SK-N-SH (cell line): ENCODE measurements around the gene SLC22A17. TPM values are rescaled to one million over a fixed set of nuclear protein-coding genes. Genes with fewer than 3 reads are reported as not detected.
"Not testable (repeated sequence)": the region's sequence is repeated elsewhere in the genome, so short reads cannot be mapped to it uniquely, and the experiment has no call there.

Source experiments
- CTCF ChIA-PET: fragments of 300-600, 350-600 bp; formaldehyde crosslinking; extraction: SDS; loops from one replicate; lab custom pipeline; 2021; lab: Yijun Ruan, JAX
- POLR2A ChIA-PET: fragments of 350-600 bp; sonication (Branson Sonifier 250); formaldehyde crosslinking; extraction: SDS; loops from one replicate; lab custom pipeline; 2020; ENCODE audit warnings: antibody characterized with exemption, inconsistent platforms; lab: Yijun Ruan, JAX
- DNase-seq: peaks from one replicate; pipeline ENCODE4 v3.0.0; 2012
- H2AFZ ChIP-seq: fragments of 200-600 bp; sonication (generic); 2 replicates; pipeline ENCODE4 v1.8.1; 2016; ENCODE audit warnings: antibody characterized with exemption, mild to moderate bottlenecking, low read depth
- H3F3A ChIP-seq: fragments of 200-600 bp; sonication (generic); replicated peaks from 2 replicates; pipeline ENCODE3; 2016; ENCODE audit warnings: antibody characterized with exemption, mild to moderate bottlenecking; ENCODE audit not compliant: insufficient read depth
- H3K27ac ChIP-seq, 2 experiments: fragments of 200-500 bp in 1 of 2; fragments of 200-600 bp in 1 of 2; sonication (Bioruptor generic) in 1 of 2; sonication (generic), shearing (Covaris generic) in 1 of 2; 2 replicates each; pipeline versions ENCODE4 v1.5.1 to v1.6.1; 2014 to 2016; ENCODE audit warnings: low read depth in 2 of 2, inconsistent platforms in 1 of 2, low read length in 1 of 2, mild to moderate bottlenecking in 1 of 2, mixed read lengths in 1 of 2
- H3K27me3 ChIP-seq: fragments of 200-600 bp; sonication (generic), shearing (Covaris generic); 2 replicates; pipeline ENCODE4 v1.6.1; 2016; ENCODE audit warnings: mixed run types; ENCODE audit not compliant: insufficient read depth
- H3K36me3 ChIP-seq, 2 experiments: fragments of 200-500 bp in 1 of 2; fragments of 200-600 bp in 1 of 2; sonication (Bioruptor generic) in 1 of 2; sonication (generic) in 1 of 2; replicated peaks in 1 of 2; 2 replicates each; pipeline versions ENCODE3 to v1.5.1; 2014 to 2016; ENCODE audit warnings: low read length in 1 of 2, mild to moderate bottlenecking in 1 of 2; ENCODE audit not compliant: insufficient read depth in 2 of 2, control insufficient read depth in 1 of 2
- H3K4me1 ChIP-seq, 2 experiments: fragments of 200-500 bp in 1 of 2; fragments of 200-600 bp in 1 of 2; sonication (Bioruptor generic) in 1 of 2; sonication (generic), shearing (Covaris generic) in 1 of 2; 2 replicates each; pipeline versions ENCODE4 v1.5.1 to v1.6.1; 2014 to 2016; ENCODE audit warnings: low read depth in 1 of 2, low read length in 1 of 2, mixed run types in 1 of 2; ENCODE audit not compliant: insufficient read depth in 2 of 2, control insufficient read depth in 1 of 2
- H3K4me2 ChIP-seq: fragments of 200-600 bp; sonication (generic), shearing (Covaris generic); 2 replicates; pipeline ENCODE4 v1.6.1; 2017; ENCODE audit warnings: mixed run types
- H3K4me3 ChIP-seq, 2 experiments: fragments of 200-500 bp in 1 of 2; fragments of 200-600 bp in 1 of 2; sonication (Bioruptor generic) in 1 of 2; sonication (generic), shearing (Covaris generic) in 1 of 2; 2 replicates each; pipeline versions ENCODE4 v1.5.1 to v1.8.1; 2014 to 2016; ENCODE audit warnings: low read depth in 2 of 2, inconsistent platforms in 1 of 2, low read length in 1 of 2, mild to moderate bottlenecking in 1 of 2, mixed read lengths in 1 of 2, moderate library complexity in 1 of 2
- H3K79me2 ChIP-seq: fragments of 200-600 bp; sonication (generic); 2 replicates; pipeline ENCODE4 v1.8.1; 2017; ENCODE audit warnings: mild to moderate bottlenecking; ENCODE audit not compliant: insufficient read depth
- H3K9ac ChIP-seq: fragments of 200-600 bp; sonication (generic); 2 replicates; pipeline ENCODE4 v1.6.1; 2017; ENCODE audit warnings: mixed run types
- H3K9me2 ChIP-seq: fragments of 200-600 bp; sonication (generic); 2 replicates; pipeline ENCODE4 v1.6.1; 2017; ENCODE audit warnings: mixed run types
- H3K9me3 ChIP-seq: fragments of 200-600 bp; sonication (generic); 2 replicates; pipeline ENCODE4 v1.6.1; 2017; ENCODE audit warnings: mixed run types, mild to moderate bottlenecking, moderate library complexity
- H4K20me1 ChIP-seq: fragments of 200-600 bp; sonication (generic); 2 replicates; pipeline ENCODE4 v1.6.1; 2017; ENCODE audit warnings: mild to moderate bottlenecking, mixed run types; ENCODE audit not compliant: insufficient read depth
- CHD2 ChIP-seq: fragments of 150-350 bp; IDR thresholded peaks from 2 replicates; pipeline ENCODE4 v1.6.1; 2018; ENCODE audit warnings: low read length; ENCODE audit not compliant: partially characterized antibody
- CTCF ChIP-seq: fragments of 200-600 bp; sonication (generic); IDR thresholded peaks from 2 replicates; pipeline ENCODE4 v1.6.1; 2017; ENCODE audit warnings: antibody characterized with exemption, mild to moderate bottlenecking, moderate library complexity
- ELF1 ChIP-seq: IDR thresholded peaks from 2 replicates; pipeline ENCODE4 v1.4.0; 2012
- EZH2phosphoT487 ChIP-seq: fragments of 200-600 bp; sonication (generic); IDR thresholded peaks from 2 replicates; pipeline ENCODE4 v1.6.1; 2017; ENCODE audit warnings: low read depth, mixed run types, mild to moderate bottlenecking, antibody characterized with exemption, moderate library complexity, borderline replicate concordance
- FOSL2 ChIP-seq: IDR thresholded peaks from 2 replicates; pipeline ENCODE4 v1.4.0; 2012; ENCODE audit warnings: low read depth, mild to moderate bottlenecking, moderate library complexity, borderline replicate concordance
- GABPA ChIP-seq: IDR thresholded peaks from 2 replicates; pipeline ENCODE4 v1.4.0; 2012; ENCODE audit warnings: low read depth, mild to moderate bottlenecking
- POLR2AphosphoS5 ChIP-seq: IDR thresholded peaks from 2 replicates; pipeline ENCODE4 v1.6.1; 2012; ENCODE audit warnings: low read depth, low read length
- RAD21 ChIP-seq: IDR thresholded peaks from 2 replicates; pipeline ENCODE4 v1.6.1; 2012; ENCODE audit warnings: mild to moderate bottlenecking, low read length
- SMC3 ChIP-seq: IDR thresholded peaks from 2 replicates; pipeline ENCODE4 v1.6.1; 2012; ENCODE audit warnings: low read depth, low read length, improper control_type of control experiment
- ZBTB33 ChIP-seq: IDR thresholded peaks from 2 replicates; pipeline ENCODE4 v1.4.0; 2012; ENCODE audit warnings: low read depth, borderline replicate concordance
- WGBS: methylation state at CpG from one replicate; pipeline ENCODE4 v1.1.6; 2017; ENCODE audit warnings: low lambda C conversion rate; 5-methylcytosine and 5-hydroxymethylcytosine counted together
- polyA plus RNA-seq, 3 experiments: library from polyadenylated mRNA; depleted of rRNA; stranded (reverse); fragments of >200 nt; gene quantifications; 2 replicates each; pipeline ENCODE4 v1.2.3, GENCODE V29; 2012

SLC22A17 gene
- polyA plus RNA-seq, 1 of the 3 experiments (the other 2 are of a cell fraction) = 27.2 TPM

GRCh38 chr14:23327947-23328744 is 24.5 kb downstream of the SLC22A17 start:
- Histone ChIP-seq H3K9me2 (no peaks in the 10 kb centered on the region), H3K79me2 (peaks cover 20% of the 10 kb centered on the region), H3K9ac (no peak overlapping the region), H3K36me3 (peaks cover 29 to 30% of the 10 kb centered on the region in 2 experiments), H3F3A (peaks cover 27% of the 10 kb centered on the region), H3K27me3 (no peaks in the 10 kb centered on the region), H3K4me1 (peaks cover 3 to 4% of the 10 kb centered on the region in 2 experiments; a peak in 3 of 4 replicates), H4K20me1 (no peaks in the 10 kb centered on the region), H3K27ac (no peak overlapping the region), H2AFZ (no peak overlapping the region), H3K4me2 (no peak overlapping the region), H3K4me3 (no peak overlapping the region), H3K9me3 (no peaks in the 10 kb centered on the region)
- peak; percentile 86 for DNase-seq
- 32% methylated on average over 4 of the region's 4 CpGs for WGBS
- ChIA-PET POLR2A (no interaction called here), CTCF (interaction anchor here (1.0 to 13.2 kb wide), 17 partner anchors 10 to 235 kb away, joined by 3 to 179 read pairs (median 5); partner anchors contain the start of genes CMTM5 and SLC22A17)
- TF ChIP-seq EZH2phosphoT487 = no peak
- peak; percentile 87 for TF ChIP-seq SMC3
- TF ChIP-seq CTCF = peak; percentile 93
- TF ChIP-seq CHD2 = peak; percentile 68
- TF ChIP-seq FOSL2 = no peak
- peak; percentile 96 for TF ChIP-seq RAD21

- TF ChIP-seq EZH2phosphoT487 (no peak), ZBTB33 (no peak), CHD2 (no peak), POLR2AphosphoS5 (peak; percentile 45), GABPA (no peak), ELF1 (no peak)
- Histone ChIP-seq H3F3A (peaks cover 27% of the 10 kb centered on the region), H4K20me1 (no peaks in the 10 kb centered on the region), H3K9me3 (no peaks in the 10 kb centered on the region), H3K79me2 (peaks cover 34% of the 10 kb centered on the region), H2AFZ (no peak overlapping the region), H3K9me2 (no peaks in the 10 kb centered on the region), H3K27me3 (no peaks in the 10 kb centered on the region), H3K4me3 (no peak overlapping the region), H3K27ac (0 out of 4 replicates have a peak overlapping the region, but pooled peaks of 1 of the 2 experiments have one; percentile 10), H3K4me2 (no peak overlapping the region), H3K4me1 (peaks cover 8 to 9% of the 10 kb centered on the region in 2 experiments; a peak in 3 of 4 replicates), H3K9ac (no peak overlapping the region), H3K36me3 (peaks cover 33 to 34% of the 10 kb centered on the region in 2 experiments)
- CTCF ChIA-PET = interaction anchor here (0.6 to 13.2 kb wide), 27 partner anchors 9 to 236 kb away, joined by 3 to 179 read pairs (median 4); partner anchors contain the start of genes BCL2L2, CMTM5 and SLC22A17
- no peak for DNase-seq
- 92% methylated on average over 13 of the region's 13 CpGs for WGBS
- POLR2A ChIA-PET = interaction anchor here (0.6 to 2.1 kb wide), 6 partner anchors 20 to 497 kb away, joined by 3 to 8 read pairs (median 5); partner anchors contain the start of gene SLC22A17
Observed at GRCh38 chr14:23326491-23327332, 26.0 kb downstream of the SLC22A17 start.

- CTCF ChIA-PET = interaction anchor here (1.3 to 13.2 kb wide), 6 partner anchors 27 to 237 kb away, joined by 4 to 179 read pairs (median 8); partner anchors contain the start of genes CMTM5 and SLC22A17
- H3K4me2 ChIP-seq, H3K9me3 ChIP-seq, H3K27ac ChIP-seq, H3K27me3 ChIP-seq, DNase-seq, H3K9me2 ChIP-seq, H3K4me3 ChIP-seq, H3K9ac ChIP-seq, H2AFZ ChIP-seq, H4K20me1 ChIP-seq, H3K4me1 ChIP-seq: not testable (repeated sequence)
- H3K79me2 ChIP-seq = peaks cover 36% of the 10 kb centered on the region
- 96% methylated on average over 5 of the region's 5 CpGs for WGBS
- H3F3A ChIP-seq = peaks cover 28% of the 10 kb centered on the region
- POLR2A ChIA-PET = interaction anchor here (0.6 to 2.1 kb wide), 2 partner anchors 54 to 496 kb away, joined by 3 to 6 read pairs; no protein-coding TSS in a partner anchor
- H3K36me3 ChIP-seq = peaks cover 33 to 34% of the 10 kb centered on the region in 2 experiments
Observed at GRCh38 chr14:23325746-23326145, 26.9 kb downstream of the SLC22A17 start.
